Measurements from ENCODE around the gene CCDC154.
"Not testable (repeated sequence)": the region's sequence is repeated elsewhere in the genome, so short reads cannot be mapped to it uniquely, and the experiment has no call there.

Gene CCDC154, protein sequence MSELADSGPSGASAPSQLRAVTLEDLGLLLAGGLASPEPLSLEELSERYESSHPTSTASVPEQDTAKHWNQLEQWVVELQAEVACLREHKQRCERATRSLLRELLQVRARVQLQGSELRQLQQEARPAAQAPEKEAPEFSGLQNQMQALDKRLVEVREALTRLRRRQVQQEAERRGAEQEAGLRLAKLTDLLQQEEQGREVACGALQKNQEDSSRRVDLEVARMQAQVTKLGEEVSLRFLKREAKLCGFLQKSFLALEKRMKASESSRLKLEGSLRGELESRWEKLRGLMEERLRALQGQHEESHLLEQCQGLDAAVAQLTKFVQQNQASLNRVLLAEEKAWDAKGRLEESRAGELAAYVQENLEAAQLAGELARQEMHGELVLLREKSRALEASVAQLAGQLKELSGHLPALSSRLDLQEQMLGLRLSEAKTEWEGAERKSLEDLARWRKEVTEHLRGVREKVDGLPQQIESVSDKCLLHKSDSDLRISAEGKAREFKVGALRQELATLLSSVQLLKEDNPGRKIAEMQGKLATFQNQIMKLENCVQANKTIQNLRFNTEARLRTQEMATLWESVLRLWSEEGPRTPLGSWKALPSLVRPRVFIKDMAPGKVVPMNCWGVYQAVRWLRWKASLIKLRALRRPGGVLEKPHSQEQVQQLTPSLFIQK

DNA sequence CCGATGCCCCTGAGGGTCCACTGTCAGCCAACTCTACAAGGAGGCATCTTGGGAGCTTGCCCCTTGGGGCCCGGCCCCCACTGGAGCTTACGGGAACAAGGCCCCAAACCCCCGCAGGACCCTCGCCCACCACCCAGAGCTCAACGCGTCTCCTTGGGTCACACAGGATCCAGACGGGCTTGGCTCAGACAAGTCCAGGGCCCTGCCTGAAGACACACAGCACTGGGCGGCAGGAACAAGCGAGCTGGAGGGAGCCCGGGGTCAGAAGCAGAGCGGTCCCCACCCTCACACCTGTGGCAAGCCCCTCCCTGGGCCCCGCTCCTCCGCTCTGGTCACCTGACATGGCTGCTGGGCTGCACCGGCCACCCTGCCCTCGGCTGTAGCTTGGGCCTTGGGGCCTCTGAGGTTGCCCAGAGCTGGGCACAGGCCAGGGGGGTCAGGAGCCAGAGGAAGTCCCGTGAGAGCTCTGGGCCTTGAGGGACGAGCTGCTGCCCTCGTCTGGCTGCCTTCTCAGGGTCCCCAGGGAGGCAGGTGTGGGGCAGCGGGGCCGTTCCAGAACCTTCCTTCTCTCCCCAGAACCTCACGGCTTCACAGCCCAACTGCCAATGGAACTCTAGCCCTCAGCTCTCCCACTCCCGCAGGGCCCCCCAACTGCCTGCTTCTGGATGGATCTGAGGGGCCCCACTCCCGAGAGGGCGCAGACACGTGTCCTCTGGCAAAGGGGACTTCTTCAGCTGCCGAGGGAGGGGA lies at the start of gene CCDC154:
Gene CCDC154 (minus strand): TSS at position 577 of the 750 bp plus-strand sequence. CDS start 234 bp downstream, at position 343.
- no peak for DNase-seq (ENCODE audit: low read depth)

DNA sequence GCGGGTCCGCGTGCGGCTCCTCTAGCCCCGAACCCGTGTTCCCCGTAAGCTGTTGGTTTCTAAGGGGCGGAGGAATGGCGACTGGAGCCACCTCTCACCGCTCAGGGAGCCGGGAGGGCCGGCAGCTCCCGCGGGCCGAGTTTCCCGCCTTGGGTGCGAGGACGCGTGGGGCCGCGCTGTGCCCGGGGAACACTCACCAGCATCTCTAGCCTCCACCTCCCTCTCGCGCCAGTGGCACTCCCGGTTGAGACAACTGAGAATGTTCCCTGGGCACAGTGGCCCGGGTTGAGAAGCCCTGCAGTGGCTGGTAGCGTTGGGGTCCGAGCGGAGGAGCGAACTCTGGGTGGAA lies 49.4 kb upstream of the CCDC154 start:
- no peak for DNase-seq (ENCODE audit: low read depth)

DNA sequence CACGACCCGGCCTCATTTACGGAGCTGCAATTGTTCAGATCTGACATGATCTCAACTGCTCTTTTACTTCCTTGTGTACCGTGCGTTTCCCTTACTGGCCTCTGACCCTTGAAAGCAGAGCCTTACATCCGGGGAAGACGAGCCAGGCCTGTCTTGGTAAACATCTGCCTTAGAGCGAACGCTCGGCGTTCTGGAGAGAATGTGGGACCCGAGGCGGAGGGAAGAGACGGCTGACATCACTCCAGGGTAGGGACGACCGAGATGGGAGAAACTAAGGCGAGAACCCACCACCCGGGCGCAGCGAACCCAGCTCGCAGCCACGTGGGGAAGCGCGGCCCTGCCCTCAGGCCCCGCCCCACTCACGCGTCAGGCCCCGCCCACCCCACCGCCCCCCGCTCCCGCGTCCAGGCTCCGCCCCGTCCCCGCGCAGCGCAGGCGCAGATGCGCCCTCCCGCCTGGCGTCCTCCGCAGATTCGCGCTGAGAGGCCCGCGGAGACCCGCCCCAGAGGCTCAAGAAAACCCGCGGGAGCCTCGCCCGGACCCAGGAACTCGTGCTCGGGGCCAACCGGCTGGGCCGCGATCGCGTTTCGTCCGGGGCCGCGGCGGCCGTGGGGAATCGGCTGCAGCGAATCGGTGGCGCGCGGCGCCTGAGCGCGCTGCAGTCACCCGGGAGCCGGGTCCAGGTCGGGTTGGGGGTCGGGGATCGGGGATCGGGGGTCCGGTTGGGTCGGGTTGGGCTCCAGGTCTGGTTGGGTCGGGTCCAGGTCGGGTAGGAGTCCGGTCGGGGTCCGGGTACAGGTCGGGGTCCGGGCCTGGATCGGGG lies 48.8 kb upstream of the CCDC154 start, which contains the start of gene TELO2:
Gene TELO2 (plus strand): TSS at position 438 of the 823 bp plus-strand sequence. CDS start 922 bp downstream, outside the sequence.
- peak; percentile 83 for DNase-seq (ENCODE audit: low read depth)

DNA sequence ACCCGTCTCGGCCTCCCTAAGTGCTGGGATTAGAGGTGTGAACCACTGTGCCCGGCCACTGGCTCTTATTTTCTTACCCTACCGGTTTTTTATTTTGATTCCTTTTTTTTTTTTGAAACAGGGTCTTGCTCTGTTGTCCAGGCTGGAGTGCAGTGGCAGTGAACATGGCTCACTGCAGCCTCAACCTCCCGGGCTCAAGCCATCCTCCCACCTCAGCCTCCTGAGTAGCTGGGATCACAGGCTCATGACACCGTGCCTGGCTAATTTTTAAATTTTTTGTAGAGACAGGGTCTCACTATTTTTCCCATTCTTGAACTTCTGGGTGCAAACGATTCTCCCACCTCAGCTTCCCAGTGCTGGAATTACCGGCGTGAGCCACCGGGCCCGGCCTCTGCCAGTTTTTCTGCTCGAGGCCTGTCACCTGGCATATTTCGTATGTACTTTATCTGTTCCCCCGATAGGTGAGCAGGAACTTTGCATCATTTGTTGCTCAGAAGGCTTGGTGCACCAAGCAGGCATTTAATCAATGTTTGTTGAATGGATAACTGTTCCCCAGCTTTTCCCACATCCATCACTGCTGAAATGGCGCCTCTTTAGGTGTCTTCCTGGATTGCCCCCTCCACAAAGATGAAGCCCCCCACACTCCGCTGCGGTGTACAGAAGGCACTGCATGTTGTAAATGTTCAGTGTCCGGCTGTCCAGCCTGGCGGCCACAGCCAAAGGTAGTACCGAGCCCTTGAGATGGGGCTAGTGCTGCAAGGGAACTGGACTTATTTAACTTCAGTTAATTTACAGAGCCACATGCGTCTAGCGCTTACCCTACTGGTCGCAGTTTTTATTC lies 47.9 kb upstream of the CCDC154 start:
- no peak for DNase-seq (ENCODE audit: low read depth)

DNA sequence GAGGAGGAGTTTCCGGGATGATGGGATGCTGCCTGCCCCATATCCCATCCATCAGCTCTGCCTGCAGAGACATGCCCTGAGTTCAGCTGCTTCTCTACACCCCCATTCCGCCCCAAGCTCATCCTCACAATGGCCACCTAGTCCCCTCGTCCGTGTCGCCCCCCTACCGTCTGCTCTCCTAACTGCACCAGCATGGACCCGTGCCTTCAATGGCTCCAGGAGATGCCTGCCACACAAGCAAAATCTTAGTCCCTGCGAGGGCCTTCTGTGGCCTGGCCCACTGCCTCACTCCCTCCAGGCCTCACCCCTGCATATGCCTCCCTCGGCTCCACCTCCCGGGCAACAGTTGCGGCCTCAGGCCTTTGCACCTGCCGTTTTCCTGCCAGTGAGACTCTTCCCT lies 47.0 kb upstream of the CCDC154 start:
- no peak for DNase-seq (ENCODE audit: low read depth)

DNA sequence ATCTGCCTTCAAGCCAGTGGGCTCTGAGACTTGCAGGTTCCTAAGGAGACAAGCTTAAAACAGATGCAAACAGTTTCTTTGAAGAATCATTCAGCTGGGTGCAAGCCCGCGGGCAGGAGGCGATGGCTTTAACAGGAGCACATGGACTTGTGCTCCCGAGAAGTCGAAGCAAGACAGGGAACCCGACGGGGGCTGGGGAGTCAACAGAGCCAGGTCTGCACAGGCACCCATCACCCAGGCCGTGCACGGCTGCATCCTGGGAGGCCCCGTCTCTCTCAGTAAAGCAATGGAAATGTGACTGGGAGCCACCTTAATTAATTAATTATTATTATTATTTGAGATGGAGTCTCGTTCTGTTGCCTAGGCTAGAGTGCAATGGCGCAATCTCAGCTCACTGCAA lies 44.7 kb upstream of the CCDC154 start:
- DNase-seq (ENCODE audit: low read depth) = no peak

DNA sequence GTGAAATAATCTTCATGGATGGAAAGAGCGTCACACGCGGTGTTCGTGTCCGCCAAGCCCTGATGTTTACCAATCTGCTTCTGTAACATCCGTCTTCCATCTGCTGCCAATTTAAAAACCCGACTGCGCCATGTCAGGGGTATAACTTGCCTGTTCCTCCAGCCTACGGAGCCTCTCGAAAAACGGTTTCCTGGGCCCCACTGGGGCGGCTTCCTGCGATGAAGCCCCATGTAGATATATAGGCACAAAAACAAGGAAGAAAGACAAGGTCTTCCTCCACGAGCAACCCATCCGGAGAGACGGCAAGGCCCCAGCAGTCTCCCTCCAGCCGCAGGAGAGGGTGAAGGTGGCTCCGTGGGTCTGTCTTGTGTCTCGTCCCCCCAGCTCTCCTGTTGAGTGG lies 44.3 kb upstream of the CCDC154 start, which contains the start of gene PTX4:
Gene PTX4 (minus strand): TSS at position 326 of the 400 bp plus-strand sequence. CDS start 35 bp downstream, at position 291.
- DNase-seq (ENCODE audit: low read depth) = no peak

DNA sequence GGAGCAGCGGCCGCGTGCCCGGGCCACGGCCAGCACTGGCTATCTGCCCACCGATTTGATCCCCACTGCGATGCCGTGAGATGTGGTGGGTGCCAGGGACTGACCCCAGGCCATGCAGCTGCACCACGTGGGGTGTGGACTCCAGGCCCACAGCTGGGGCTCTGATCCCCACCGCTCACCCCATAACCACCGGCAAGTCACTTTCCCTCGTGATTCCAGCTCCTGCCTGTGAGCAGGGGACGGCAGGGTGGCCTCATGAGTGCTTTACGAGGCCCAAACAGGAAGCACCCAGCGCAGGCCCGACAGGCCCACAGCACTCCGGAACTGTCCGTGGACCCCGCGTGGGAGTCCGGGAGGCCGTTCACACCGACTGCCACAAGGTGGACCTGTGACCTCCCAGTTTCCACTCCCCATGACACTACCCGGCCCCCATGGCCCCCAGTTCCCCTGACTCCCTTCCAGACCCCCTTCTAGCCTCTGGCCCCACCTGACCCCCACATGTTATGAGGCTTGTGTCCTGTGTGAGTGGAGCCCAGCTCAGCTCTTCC lies 43.8 kb upstream of the CCDC154 start:
- no peak for DNase-seq (ENCODE audit: low read depth)

DNA sequence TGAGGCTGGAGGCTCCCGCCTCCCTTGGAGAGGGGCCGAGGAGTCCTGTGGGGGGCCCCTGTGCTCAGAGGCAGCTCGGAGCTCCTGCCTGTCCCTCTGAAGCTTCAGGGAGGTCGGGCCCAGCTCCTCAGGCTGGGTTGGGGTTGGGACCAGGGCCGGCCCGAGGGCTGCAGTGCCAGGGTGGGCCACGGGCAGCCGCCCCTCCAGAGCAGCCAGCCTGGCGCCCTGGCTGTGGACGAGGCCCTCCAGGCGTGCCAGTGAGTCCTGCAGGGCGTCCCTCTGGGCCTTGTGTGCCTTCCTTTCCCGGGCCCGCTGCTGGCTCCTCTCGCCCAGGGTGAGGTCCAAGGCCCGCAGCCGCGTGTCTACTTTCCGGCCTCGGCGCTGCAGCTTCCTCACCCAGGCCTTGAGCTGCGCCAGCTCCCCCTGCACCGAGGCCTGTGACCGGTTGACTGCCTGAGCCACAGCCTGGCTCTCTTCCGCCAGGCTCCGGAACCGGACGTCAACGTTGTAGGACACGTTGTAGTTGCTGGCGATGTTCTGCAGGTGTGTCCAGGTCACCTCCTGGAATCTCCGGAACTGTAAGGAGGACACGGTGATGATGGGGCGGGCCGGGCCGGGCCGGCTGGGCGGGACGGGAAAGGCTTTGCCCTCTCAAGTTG lies 43.2 kb upstream of the CCDC154 start:
- DNase-seq (ENCODE audit: low read depth) = no peak

DNA sequence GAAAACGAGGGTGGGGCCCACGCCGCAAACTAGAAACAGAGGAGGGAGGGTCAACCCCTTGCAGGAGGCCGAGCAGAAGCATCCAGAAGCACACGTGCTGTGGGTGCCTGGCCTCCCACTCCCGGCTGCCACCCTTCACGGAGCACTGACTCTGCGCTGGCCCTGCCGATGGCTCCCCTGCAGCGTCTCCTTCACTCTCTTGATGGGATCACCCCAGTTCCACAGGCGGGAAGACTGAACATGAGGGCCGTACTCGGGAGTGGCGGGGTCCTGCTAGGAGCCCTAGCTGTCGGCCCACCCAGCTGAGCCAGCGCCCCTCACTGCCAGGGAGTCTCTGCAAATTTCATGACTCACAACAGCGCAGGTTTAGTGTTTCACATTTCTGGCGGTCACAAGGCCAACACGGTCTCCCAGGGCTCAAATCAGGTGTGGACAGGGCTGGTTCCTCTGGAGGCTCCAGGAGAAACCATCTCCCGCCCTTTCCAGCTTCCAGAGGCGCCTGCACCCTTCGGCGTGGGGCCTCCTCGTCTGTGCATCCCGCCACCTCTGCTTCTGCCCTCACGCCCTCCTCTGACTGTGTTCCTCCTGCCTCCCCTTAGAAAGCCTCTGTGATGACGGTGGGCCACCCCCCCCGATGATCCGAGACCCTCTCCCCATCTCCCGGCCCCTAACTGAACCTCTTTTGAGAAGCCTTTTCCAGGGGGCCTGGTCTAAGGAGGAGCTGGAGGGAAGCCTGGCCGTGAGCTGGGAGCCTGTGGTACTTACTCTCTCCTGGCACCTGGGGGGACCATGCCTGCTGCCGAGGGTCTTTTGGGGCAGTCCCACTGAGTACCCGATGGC lies 42.4 kb upstream of the CCDC154 start:
- no peak for DNase-seq (ENCODE audit: low read depth)

DNA sequence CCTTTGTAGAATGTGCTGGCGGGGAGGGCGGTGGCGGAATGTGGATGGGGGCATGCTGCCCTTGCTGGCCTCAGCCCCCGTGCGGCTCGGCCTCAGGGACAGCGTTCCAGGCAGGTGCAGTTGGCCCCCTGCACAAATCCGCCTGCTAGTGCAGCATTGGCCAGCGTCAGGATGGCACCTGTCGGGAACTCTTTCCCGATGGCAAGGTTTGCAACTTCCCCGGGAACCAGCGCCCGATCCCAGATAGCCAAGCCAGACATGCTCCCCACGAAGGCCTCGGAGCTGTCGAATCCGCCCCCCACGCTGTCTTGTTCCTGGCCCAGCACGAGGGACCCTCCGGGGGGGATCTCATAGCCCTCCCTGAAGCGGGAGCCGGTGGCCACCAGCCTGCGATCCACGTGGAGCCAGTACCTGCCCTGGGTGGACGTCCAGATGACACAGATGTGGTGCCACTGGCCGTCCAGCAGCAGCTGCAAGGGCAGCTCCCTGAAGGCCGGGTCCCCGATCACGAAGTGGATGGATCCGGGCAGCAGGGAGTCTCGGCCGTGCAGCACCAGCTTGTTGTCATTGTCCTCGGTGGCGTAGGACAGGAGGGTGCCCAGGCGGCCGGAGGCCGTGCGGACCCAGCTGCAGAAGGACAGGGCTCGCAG lies 41.6 kb upstream of the CCDC154 start:
- DNase-seq (ENCODE audit: low read depth) = no peak

DNA sequence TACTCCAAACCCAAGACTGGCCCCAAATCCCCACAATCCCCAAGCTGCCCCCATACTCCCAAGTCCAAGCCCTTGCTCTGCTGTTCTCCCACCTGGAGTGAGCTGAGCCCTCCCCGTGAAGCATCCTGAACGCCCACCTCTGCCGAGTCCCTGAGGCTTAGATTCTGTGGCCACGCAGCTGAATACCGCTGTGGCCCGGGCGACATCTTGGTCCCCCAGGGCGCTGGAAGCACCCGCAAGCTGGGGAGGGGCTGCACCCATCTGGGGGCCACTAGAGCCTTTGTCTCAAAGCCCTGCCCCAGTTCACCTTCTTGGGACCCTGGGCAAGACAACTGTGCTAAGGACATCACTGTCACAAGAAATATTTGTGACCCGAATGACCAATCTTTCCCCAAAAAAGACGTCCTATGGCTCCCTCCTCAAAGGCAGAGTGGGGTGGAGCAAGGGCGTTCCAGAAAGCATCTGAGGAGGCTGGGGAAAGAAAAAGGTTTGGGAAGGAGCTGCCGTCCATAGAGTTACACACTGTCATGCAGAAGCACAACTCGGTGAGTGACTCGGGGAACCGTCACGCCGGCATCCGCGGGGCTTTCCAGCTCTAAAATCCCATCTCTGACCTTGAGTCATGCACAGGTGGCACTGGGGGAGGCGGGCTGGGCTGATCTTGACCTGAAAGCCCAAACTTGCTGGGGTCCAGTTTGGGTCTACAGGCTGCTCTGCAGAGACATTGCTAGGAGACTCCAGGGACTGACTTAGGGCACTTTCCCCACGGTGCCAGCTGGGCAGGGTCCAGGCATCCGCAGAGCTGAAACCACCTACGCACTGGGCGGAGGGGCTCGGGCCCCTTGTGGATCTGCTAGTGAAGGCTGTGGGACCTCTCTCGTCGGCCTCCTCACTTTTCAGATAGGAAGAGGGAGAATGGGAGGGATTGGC lies 37.8 kb upstream of the CCDC154 start:
- no peak for DNase-seq (ENCODE audit: low read depth)

DNA sequence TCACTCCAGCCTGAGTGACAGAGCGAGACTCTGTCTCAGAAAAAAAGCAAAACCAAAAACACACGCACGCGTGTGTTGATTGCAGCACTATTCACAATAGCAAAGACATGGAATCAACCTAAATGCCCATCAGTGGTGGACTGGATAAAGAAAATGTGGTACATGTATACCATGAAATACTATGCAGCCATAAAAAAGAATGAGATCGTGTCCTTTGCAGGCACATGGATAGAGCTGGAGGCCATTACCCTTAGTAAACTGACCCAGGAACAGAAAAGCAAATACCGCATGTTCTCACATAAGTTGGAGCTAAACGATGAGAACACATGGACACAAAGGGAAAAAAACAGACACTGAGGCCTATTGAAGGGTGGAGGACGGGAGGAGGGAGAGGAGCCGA lies 34.6 kb upstream of the CCDC154 start:
- DNase-seq (ENCODE audit: low read depth) = not testable (repeated sequence)

DNA sequence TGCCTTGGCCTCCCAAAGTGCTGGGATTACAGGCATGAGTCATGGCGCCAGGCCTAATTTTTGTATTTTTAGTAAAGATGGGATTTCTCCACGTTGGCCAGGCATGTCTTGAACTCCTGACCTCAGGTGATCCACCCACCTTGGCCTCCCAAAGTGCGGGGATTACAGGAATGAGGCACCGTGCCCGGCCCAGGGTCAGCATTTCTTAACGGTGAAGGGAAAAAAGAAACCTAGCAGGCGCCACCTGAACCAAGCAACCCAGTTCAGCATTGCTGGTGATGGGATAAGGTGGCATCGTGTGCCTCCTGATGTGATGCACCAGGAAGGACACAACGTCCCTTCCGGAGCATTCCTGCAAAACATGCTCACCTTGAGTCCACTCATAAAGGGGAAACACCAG lies 32.7 kb upstream of the CCDC154 start:
- DNase-seq (ENCODE audit: low read depth) = no peak

DNA sequence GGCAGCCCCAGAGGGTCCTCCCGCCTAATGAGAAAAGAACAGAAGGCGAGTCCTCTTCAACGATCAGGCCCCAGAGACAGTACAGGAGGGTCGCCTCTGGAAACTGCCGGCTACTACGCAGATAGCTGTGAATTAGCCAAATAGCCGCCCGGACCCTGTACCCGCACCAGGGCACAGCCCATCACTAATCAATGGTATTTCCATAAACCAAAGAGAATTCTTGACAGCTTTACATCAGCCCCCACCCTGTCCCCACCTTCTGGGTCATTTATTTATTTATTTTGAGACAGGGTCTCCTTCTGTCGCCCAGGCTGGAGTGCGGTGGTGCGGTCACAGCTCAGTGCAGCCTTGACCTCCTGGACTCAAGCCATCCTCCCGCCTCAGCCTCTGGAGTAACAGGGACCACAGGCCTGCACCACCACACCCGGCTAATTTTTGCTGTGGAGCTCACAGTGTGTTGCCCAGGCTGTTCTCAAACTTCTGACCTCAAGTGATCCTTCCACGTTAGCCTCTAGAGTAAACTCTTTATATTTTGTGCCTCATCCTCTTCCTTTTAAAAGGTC lies 31.3 kb upstream of the CCDC154 start:
- no peak for DNase-seq (ENCODE audit: low read depth)

DNA sequence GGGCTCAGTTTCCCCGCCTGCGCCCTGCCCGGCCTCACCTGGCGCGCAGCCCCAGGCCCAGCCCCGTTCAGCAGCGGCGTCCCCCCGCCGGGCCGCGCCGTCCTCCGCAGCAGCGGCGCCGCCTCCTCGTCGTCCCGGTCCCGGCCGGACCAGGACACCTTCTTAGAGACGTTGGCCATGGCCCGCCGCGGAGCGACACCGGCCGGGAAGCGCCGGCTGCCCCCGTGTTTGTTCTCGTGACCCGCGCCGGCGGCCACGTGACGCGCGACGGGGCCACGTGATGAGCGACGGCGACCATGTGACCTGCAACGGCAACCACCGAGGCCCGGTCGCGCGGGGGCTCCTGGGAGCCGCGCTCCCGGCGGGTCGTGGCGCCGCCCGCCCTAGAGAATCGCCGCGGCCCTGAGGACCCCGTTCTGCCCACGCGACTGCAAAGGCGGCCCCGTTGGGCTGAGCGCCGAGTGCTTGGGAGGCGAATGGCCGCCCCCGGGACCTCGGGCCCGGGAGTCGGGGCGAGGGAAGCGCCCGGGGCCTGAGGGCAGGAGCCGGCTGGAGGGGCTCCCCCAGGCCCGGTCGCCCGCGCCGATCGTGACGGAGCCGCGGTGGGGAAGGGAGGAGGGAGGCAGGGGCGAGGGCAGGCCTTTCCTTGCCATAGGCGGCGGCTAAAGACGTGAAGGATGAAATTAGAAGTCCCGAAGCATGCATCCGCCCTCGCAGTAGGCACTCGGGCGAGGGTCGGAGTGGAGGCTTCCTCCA lies 30.6 kb upstream of the CCDC154 start, which contains the start of gene CLCN7:
Gene CLCN7 (minus strand): TSS at position 233 of the 756 bp plus-strand sequence. CDS start 54 bp downstream, at position 179.
- peak; percentile 87 for DNase-seq (ENCODE audit: low read depth)
